KMS-11 (cell line): Measurements from ENCODE around the gene GABRR2.
A peak's percentile ranks its signal among the peaks of the same experiment; 100 is the strongest.

Experiments used
- H2AFZ ChIP-seq: fragments of 200-600 bp; sonication (generic); 2 replicates; pipeline ENCODE4 v1.6.1; 2016; ENCODE audit warnings: antibody characterized with exemption, mixed run types, low read depth
- H3K27ac ChIP-seq: fragments of 200-600 bp; sonication (generic); 2 replicates; pipeline ENCODE4 v1.6.1; 2016; ENCODE audit warnings: mild to moderate bottlenecking, mixed run types
- H3K27me3 ChIP-seq: fragments of 200-600 bp; sonication (generic); 2 replicates; pipeline ENCODE4 v1.6.1; 2017; ENCODE audit warnings: mild to moderate bottlenecking, low read depth, mixed run types, moderate library complexity; ENCODE audit not compliant: insufficient read depth
- H3K36me3 ChIP-seq: fragments of 200-600 bp; sonication (generic); 2 replicates; pipeline ENCODE4 v1.6.1; 2017; ENCODE audit warnings: mild to moderate bottlenecking, mixed run types; ENCODE audit not compliant: insufficient read depth
- H3K4me1 ChIP-seq: fragments of 200-600 bp; sonication (generic); 2 replicates; pipeline ENCODE4 v1.6.1; 2016; ENCODE audit warnings: mild to moderate bottlenecking, low read depth, mixed run types; ENCODE audit not compliant: poor library complexity, severe bottlenecking
- H3K4me2 ChIP-seq: fragments of 200-600 bp; sonication (generic); 2 replicates; pipeline ENCODE4 v1.7.0; 2016; ENCODE audit warnings: mild to moderate bottlenecking, mixed run types
- H3K4me3 ChIP-seq: fragments of 200-600 bp; sonication (generic); IDR thresholded peaks from 2 replicates; pipeline ENCODE4 v1.6.1; 2017; ENCODE audit warnings: low read depth, low read length, mixed read lengths; ENCODE audit not compliant: insufficient read depth
- H3K79me2 ChIP-seq: fragments of 200-600 bp; sonication (generic); 2 replicates; pipeline ENCODE4 v1.6.1; 2016; ENCODE audit warnings: low read depth, mixed run types; ENCODE audit not compliant: insufficient read depth
- H3K9ac ChIP-seq: fragments of 200-600 bp; sonication (generic); 2 replicates; pipeline ENCODE4 v1.6.1; 2016; ENCODE audit warnings: mild to moderate bottlenecking, mixed run types
- H4K20me1 ChIP-seq: fragments of 200-600 bp; sonication (generic); 2 replicates; pipeline ENCODE4 v1.6.1; 2016; ENCODE audit warnings: mild to moderate bottlenecking, mixed run types; ENCODE audit not compliant: insufficient read depth
- TF ChIP-seq, protein P1 (sequence below): fragments of 200-600 bp; sonication (generic); conservative IDR thresholded peaks from 2 replicates; pipeline ENCODE4 v1.6.1; 2017; ENCODE audit warnings: low read depth, mild to moderate bottlenecking, antibody characterized with exemption, low read length, moderate library complexity, mixed read lengths

Gene GABRR2

GRCh38 chr6:89350281-89350966 lies 35.3 kb upstream of the GABRR2 start:
- Histone ChIP-seq H3K27me3 (no peaks in the 10 kb centered on the region), H3K4me3 (no peak overlapping the region), H3K36me3 (no peaks in the 10 kb centered on the region; the same call in 1 of the 2 replicates), H3K4me2 (peak overlapping the region; percentile 75), H3K27ac (peak overlapping the region; percentile 87), H3K4me1 (peaks cover 72% of the 10 kb centered on the region), H3K79me2 (peaks cover 94% of the 10 kb centered on the region), H3K9ac (peak overlapping the region; percentile 97), H2AFZ (no peak overlapping the region), H4K20me1 (peaks cover 13% of the 10 kb centered on the region; the same call in 1 of the 2 replicates)
- TF ChIP-seq, protein P1, sequence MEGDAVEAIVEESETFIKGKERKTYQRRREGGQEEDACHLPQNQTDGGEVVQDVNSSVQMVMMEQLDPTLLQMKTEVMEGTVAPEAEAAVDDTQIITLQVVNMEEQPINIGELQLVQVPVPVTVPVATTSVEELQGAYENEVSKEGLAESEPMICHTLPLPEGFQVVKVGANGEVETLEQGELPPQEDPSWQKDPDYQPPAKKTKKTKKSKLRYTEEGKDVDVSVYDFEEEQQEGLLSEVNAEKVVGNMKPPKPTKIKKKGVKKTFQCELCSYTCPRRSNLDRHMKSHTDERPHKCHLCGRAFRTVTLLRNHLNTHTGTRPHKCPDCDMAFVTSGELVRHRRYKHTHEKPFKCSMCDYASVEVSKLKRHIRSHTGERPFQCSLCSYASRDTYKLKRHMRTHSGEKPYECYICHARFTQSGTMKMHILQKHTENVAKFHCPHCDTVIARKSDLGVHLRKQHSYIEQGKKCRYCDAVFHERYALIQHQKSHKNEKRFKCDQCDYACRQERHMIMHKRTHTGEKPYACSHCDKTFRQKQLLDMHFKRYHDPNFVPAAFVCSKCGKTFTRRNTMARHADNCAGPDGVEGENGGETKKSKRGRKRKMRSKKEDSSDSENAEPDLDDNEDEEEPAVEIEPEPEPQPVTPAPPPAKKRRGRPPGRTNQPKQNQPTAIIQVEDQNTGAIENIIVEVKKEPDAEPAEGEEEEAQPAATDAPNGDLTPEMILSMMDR, result no peak

GRCh38 chr6:89348372-89348771 lies 33.3 kb upstream of the GABRR2 start:
- TF ChIP-seq, protein P1, result no peak
- no peak overlapping the region; the same call in 1 of the 2 replicates for H3K9ac ChIP-seq
- no peaks in the 10 kb centered on the region for H3K27me3 ChIP-seq
- no peak overlapping the region for H2AFZ ChIP-seq
- peaks cover 98% of the 10 kb centered on the region for H3K79me2 ChIP-seq
- no peak overlapping the region for H3K4me3 ChIP-seq
- H3K4me1 ChIP-seq, result peaks cover 72% of the 10 kb centered on the region
- H4K20me1 ChIP-seq, result peaks cover 16% of the 10 kb centered on the region; the same call in 1 of the 2 replicates
- no peak overlapping the region; the same call in 1 of the 2 replicates for H3K27ac ChIP-seq
- peak overlapping the region; percentile 75 for H3K4me2 ChIP-seq
- no peaks in the 10 kb centered on the region; the same call in 1 of the 2 replicates for H3K36me3 ChIP-seq

DNA sequence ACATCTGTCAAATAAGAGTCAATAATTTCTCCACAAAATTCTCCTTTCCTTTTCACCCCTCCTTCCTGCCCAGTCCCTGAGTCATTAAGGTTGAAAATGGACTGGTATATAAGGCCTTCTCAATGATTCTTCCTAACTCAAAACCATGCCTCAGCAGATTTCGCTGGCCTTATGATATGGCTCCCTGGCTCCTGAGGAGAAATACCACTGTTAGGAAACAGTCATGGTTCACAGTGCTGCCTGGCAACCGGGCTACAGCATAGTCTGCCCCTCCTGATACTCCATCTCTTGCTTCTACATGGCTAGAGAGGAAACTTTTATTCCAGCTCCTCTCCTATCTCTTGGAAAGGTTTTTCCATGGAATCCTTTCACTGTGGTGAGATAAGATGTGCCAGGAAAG lies 32.7 kb upstream of the GABRR2 start:
- H3K9ac ChIP-seq, result no peak overlapping the region; the same call in 1 of the 2 replicates
- peak overlapping the region; percentile 75; the same call in 1 of the 2 replicates for H3K4me2 ChIP-seq
- peaks cover 16% of the 10 kb centered on the region; the same call in 1 of the 2 replicates for H4K20me1 ChIP-seq
- H3K4me3 ChIP-seq, result no peak overlapping the region
- H3K79me2 ChIP-seq, result peaks cover 98% of the 10 kb centered on the region
- no peaks in the 10 kb centered on the region; the same call in 1 of the 2 replicates for H3K36me3 ChIP-seq
- TF ChIP-seq, protein P1, result no peak
- no peak overlapping the region for H2AFZ ChIP-seq
- peak overlapping the region; percentile 16; the same call in 1 of the 2 replicates for H3K27ac ChIP-seq
- peaks cover 73% of the 10 kb centered on the region for H3K4me1 ChIP-seq
- H3K27me3 ChIP-seq, result no peaks in the 10 kb centered on the region

- Histone ChIP-seq H3K79me2 (peaks cover 97% of the 10 kb centered on the region), H3K4me3 (no peak overlapping the region), H3K36me3 (peaks cover 5% of the 10 kb centered on the region; the same call in 1 of the 2 replicates), H3K4me2 (peak overlapping the region; percentile 33), H3K9ac (no peak overlapping the region), H3K4me1 (peaks cover 82% of the 10 kb centered on the region), H3K27me3 (no peaks in the 10 kb centered on the region), H3K27ac (no peak overlapping the region; the same call in 1 of the 2 replicates), H2AFZ (no peak overlapping the region), H4K20me1 (peaks cover 16% of the 10 kb centered on the region; the same call in 1 of the 2 replicates)
- TF ChIP-seq, protein P1, result no peak
These were observed 31.3 kb upstream of the GABRR2 start for GRCh38 chr6:89346433-89346832.
